K562 (cell line): Measurements from ENCODE around the gene SLC30A4. TPM values are rescaled to one million over a fixed set of nuclear protein-coding genes. Genes with fewer than 3 reads are reported as not detected.
A peak's percentile ranks its signal among the peaks of the same experiment; 100 is the strongest.

Source experiments
- AFF1 ChIP-seq, 2 experiments: fragments of 450-650 bp; IDR thresholded peaks; 2 replicates each; pipeline ENCODE4 v1.6.1; 2018; ENCODE audit warnings: mild to moderate bottlenecking in 2 of 2, low read depth in 1 of 2; ENCODE audit not compliant: partially characterized antibody in 2 of 2
- CAMTA2 ChIP-seq: fragments of 250-450 bp; sonication (Bioruptor Pico); conservative IDR thresholded peaks from 2 replicates; pipeline ENCODE4 v1.5.1; 2022
- CC2D1A ChIP-seq: fragments of 450-650 bp; IDR thresholded peaks from 2 replicates; pipeline ENCODE4 v1.6.1; 2017; ENCODE audit warnings: mild to moderate bottlenecking
- EP400 ChIP-seq: fragments of 450-650 bp; IDR thresholded peaks from 2 replicates; pipeline ENCODE4 v1.6.1; 2017; ENCODE audit warnings: antibody characterized with exemption, mild to moderate bottlenecking, moderate library complexity
- FOXO4 ChIP-seq: fragments of 450-650 bp; formaldehyde crosslinking; IDR thresholded peaks from 2 replicates; pipeline ENCODE4 v1.4.0; 2020; ENCODE audit warnings: mild to moderate bottlenecking, moderate library complexity
- HMG20B ChIP-seq: fragments of 250-450 bp; sonication (Bioruptor Pico); IDR thresholded peaks from 2 replicates; pipeline ENCODE4 v1.5.0; 2021; ENCODE audit warnings: mild to moderate bottlenecking
- ILK ChIP-seq: fragments of 450-650 bp; IDR thresholded peaks from 2 replicates; pipeline ENCODE4 v1.6.1; 2016; ENCODE audit warnings: missing genetic modification characterization, low read depth, mild to moderate bottlenecking, missing compliant biosample characterization, moderate library complexity, borderline replicate concordance
- MAFF ChIP-seq: IDR thresholded peaks from 2 replicates; pipeline ENCODE4 v1.6.1; 2012; ENCODE audit warnings: low read length, improper control_type of control experiment
- PHB ChIP-seq: fragments of 250-450 bp; sonication (Bioruptor Pico); IDR thresholded peaks from 2 replicates; pipeline ENCODE4 v1.5.0; 2021
- PRMT5 ChIP-seq: sonication (generic); formaldehyde crosslinking; IDR thresholded peaks from 2 replicates; pipeline ENCODE4 v1.5.0; 2020; ENCODE audit warnings: missing genetic modification reagents
- RAD21 ChIP-seq, 2 experiments: fragments of 250-450 bp in 1 of 2; fragments of 450-650 bp in 1 of 2; sonication (Bioruptor Pico) in 1 of 2; formaldehyde crosslinking in 1 of 2; IDR thresholded peaks in 1 of 2; conservative IDR thresholded peaks in 1 of 2; 2 replicates each; pipeline versions ENCODE4 v1.4.0 to v1.8.0; 2020 to 2022; ENCODE audit warnings: mild to moderate bottlenecking in 2 of 2, moderate library complexity in 1 of 2
- RAD51 ChIP-seq: fragments of 450-650 bp; IDR thresholded peaks from 2 replicates; pipeline ENCODE4 v1.7.1; 2016; ENCODE audit warnings: low read depth, mild to moderate bottlenecking, borderline replicate concordance
- RFX1 ChIP-seq: fragments of 450-650 bp; IDR thresholded peaks from 2 replicates; pipeline ENCODE4 v1.6.1; 2016; ENCODE audit warnings: mild to moderate bottlenecking, moderate library complexity
- SNAPC5 ChIP-seq: fragments of 250-450 bp; sonication (Bioruptor Pico); IDR thresholded peaks from 2 replicates; pipeline ENCODE4 v1.8.0; 2021; ENCODE audit warnings: moderate library complexity, mild to moderate bottlenecking, inconsistent platforms
- STAT5B ChIP-seq: fragments of 250-450 bp; sonication (Bioruptor Pico); IDR thresholded peaks from 2 replicates; pipeline ENCODE4 v1.8.0; 2021; ENCODE audit warnings: mild to moderate bottlenecking, inconsistent platforms
- TCFL5 ChIP-seq: fragments of 250-450 bp; sonication (Bioruptor Pico); conservative IDR thresholded peaks from 2 replicates; pipeline ENCODE4 v1.6.1; 2021; ENCODE audit warnings: mild to moderate bottlenecking, moderate library complexity, matching md5 sums
- TSHZ1 ChIP-seq: fragments of 250-450 bp; sonication (Bioruptor Pico); IDR thresholded peaks from 2 replicates; pipeline ENCODE4 v1.4.0; 2020; ENCODE audit warnings: mild to moderate bottlenecking, moderate library complexity
- ZBTB17 ChIP-seq: fragments of 450-650 bp; formaldehyde crosslinking; IDR thresholded peaks from 2 replicates; pipeline ENCODE4 v1.4.0; 2020; ENCODE audit warnings: mild to moderate bottlenecking
- ZFP36 ChIP-seq: fragments of 150-350 bp; IDR thresholded peaks from 2 replicates; pipeline ENCODE4 v1.6.1; 2018; ENCODE audit warnings: low read length, low read depth; ENCODE audit not compliant: partially characterized antibody
- ZKSCAN3 ChIP-seq: fragments of 250-450 bp; sonication (Bioruptor Pico); IDR thresholded peaks from 2 replicates; pipeline ENCODE4 v1.4.0; 2020
- polyA plus RNA-seq, 8 experiments: library from polyadenylated mRNA; depleted of rRNA in 4 of 8; stranded (reverse) in 5 of 8; unstranded in 3 of 8; fragments of >200 nt; fragmentation: Nextera tagmentation in 2 of 8; fragmentation: Illumina TruSeq in 1 of 8; extraction: Ambion mirVana in 2 of 8; extraction: Trizol in 1 of 8; gene quantifications; 2 replicates each; pipeline versions ENCODE4 v1.2.1 to v1.2.3, GENCODE V29; 2011 to 2014; ENCODE audit warnings: inconsistent platforms in 1 of 8, missing spikeins in 1 of 8
- total RNA-seq, 7 experiments: library from RNA; depleted of rRNA in 6 of 7; stranded (reverse); fragments of >200 nt in 6 of 7; fragmentation: Illumina TruSeq in 2 of 7; extraction: Trizol in 2 of 7; gene quantifications; 2 replicates each; pipeline versions ENCODE4 v1.2.1 to v1.2.3, GENCODE V29; 2011 to 2021; ENCODE audit warnings: low replicate concordance in 1 of 7

Gene SLC30A4
- total and polyA plus RNA-seq, 9 of the 15 experiments (the other 6 are each of a cell fraction or from before 2014, with no cell fraction given): 0.21 to 0.73 (median 0.36) TPM

GRCh38 chr15:45456212-45457106, 66.1 kb downstream of the SLC30A4 start (continued):
- TF ChIP-seq AFF1 (IDR thresholded peaks at IDR 0.05; ENCODE audit: low read depth in 1 of 2, partially characterized antibody in 2 of 2): no peak
- TF ChIP-seq RAD51: no peak
- peak in 1 of 2 experiments; percentile 22; a peak in 1 of 4 replicates for TF ChIP-seq RAD21 (CRISPR knock-in tag; conservative IDR thresholded peaks at IDR 0.05 in 1 of 2, IDR thresholded peaks at IDR 0.05 in 1 of 2)
- TF ChIP-seq ILK (tag): no peak
- TF ChIP-seq EP400: no peak
- no peak for TF ChIP-seq PRMT5 (CRISPR knock-in tag)
- TF ChIP-seq RFX1: no peak
- no peak for TF ChIP-seq TCFL5 (CRISPR knock-in tag)
- no peak for TF ChIP-seq STAT5B
- no peak for TF ChIP-seq CAMTA2 (CRISPR knock-in tag)
- 0 out of 2 replicates have a peak, but pooled peaks have one; percentile 41 for TF ChIP-seq ZBTB17 (CRISPR knock-in tag)
- no peak for TF ChIP-seq MAFF
- TF ChIP-seq PHB (CRISPR knock-in tag): no peak
- no peak for TF ChIP-seq SNAPC5 (CRISPR knock-in tag)
- TF ChIP-seq HMG20B (CRISPR knock-in tag): no peak
- no peak for TF ChIP-seq ZKSCAN3 (CRISPR knock-in tag)
- no peak for TF ChIP-seq ZFP36
- no peak for TF ChIP-seq FOXO4
- no peak for TF ChIP-seq TSHZ1
- no peak for TF ChIP-seq CC2D1A
